Fibroblast of pulmonary artery (primary cell): ENCODE data around the gene MISP.
A peak's percentile ranks its signal among the peaks of the same experiment; 100 is the strongest.

Experiments
- DNase-seq: peaks from one replicate; pipeline ENCODE4 v3.0.0-alpha.2; 2010; ENCODE audit warnings: low read depth
- H3K4me3 ChIP-seq: replicated peaks from 2 replicates; pipeline ENCODE4 v1.5.1; 2011; ENCODE audit warnings: low read depth, mild to moderate bottlenecking, control low read depth, low read length, moderate library complexity
- CTCF ChIP-seq: IDR thresholded peaks from 2 replicates; pipeline ENCODE4 v1.5.1; 2011; ENCODE audit warnings: mild to moderate bottlenecking, control low read depth, low read length, inconsistent platforms; ENCODE audit errors: missing control alignments

MISP gene

GRCh38 chr19:801861-802497 lies 51.1 kb downstream of the MISP start:
- H3K4me3 ChIP-seq, result peak overlapping the region; percentile 92
- TF ChIP-seq CTCF, result no peak
- DNase-seq, result peak; percentile 69

DNA sequence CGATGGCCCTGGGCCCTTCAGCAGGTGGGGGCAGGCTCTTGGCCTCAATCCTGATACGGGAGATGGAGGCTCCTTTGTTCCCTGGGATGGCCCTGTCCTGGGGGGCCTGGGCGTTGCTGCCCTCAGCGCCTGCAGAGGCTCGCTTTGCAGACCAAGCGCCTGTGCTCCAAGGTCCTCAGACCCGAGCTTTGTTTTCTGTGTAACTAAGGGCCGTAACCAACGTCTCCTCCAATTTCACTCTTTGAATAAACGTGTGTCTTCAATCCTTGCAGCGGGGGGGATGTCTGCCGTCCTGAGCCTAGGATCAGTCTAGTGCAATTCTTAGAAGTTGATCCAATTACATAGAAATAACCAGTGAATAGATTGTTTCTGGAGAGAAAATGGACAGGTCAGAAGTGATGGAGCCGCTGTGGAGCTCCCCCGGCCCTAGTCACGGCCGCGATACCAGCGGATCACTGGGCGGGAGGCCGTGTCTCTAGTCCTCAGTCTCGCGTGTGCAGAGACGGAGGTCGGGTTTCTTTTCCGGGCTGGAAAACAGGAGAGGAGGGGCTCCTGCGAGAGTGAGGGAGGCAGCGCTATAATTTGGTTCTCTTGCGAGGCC lies 51.7 kb downstream of the MISP start:
- DNase-seq, result no peak
- no peak for TF ChIP-seq CTCF
- peak overlapping the region; percentile 92 for H3K4me3 ChIP-seq

- H3K4me3 ChIP-seq, result no peak overlapping the region
- DNase-seq, result no peak
- no peak for TF ChIP-seq CTCF
Observed at GRCh38 chr19:803099-803561, 52.2 kb downstream of the MISP start.

DNA sequence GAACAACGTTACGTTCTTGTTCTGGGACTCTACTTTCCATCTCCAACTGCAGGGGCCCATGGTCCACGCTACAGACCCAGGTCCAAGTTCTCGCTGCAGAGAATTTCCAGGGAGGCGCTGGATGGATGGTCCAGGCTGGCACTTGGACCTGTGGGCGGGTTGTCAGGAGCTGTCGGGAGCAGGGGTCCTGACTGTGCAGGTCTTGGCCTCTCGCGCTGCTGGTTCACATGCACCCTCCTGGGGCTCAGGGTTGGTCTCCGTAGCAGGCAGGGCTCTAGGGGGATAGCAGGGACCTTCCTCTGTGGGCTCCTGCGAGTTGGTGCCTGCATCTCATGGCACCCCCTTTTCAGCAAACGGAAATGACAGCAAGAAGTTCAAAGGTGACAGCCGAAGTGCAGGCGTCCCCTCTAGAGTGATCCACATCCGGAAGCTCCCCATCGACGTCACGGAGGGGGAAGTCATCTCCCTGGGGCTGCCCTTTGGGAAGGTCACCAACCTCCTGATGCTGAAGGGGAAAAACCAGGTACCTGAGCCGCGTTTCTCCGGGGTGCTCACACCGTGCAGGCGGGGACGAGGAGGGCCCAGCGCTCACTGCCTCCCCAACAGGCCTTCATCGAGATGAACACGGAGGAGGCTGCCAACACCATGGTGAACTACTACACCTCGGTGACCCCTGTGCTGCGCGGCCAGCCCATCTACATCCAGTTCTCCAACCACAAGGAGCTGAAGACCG lies 52.9 kb downstream of the MISP start:
- no peak overlapping the region for H3K4me3 ChIP-seq
- TF ChIP-seq CTCF, result no peak
- no peak for DNase-seq

DNA sequence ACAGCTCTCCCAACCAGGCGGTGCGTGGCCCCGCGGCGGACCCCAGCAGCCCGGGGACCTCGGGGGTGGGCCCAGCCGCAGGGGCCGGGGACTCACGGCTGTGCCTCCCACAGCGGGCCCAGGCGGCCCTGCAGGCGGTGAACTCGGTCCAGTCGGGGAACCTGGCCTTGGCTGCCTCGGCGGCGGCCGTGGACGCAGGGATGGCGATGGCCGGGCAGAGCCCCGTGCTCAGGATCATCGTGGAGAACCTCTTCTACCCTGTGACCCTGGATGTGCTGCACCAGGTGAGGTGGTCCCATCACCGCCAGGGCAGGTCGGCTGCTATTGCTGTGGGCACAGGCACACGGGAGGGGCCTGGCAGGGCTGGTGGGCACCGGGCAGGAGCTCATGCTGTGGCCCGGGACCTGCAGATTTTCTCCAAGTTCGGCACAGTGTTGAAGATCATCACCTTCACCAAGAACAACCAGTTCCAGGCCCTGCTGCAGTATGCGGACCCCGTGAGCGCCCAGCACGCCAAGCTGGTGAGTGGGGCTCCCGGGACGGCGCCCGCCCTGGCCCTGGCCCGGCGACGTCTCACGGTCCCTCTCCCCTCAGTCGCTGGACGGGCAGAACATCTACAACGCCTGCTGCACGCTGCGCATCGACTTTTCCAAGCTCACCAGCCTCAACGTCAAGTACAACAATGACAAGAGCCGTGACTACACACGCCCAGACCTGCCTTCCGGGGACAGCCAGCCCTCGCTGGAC lies 53.7 kb downstream of the MISP start:
- no peak for DNase-seq

GRCh38 chr19:805166-805551 lies 54.2 kb downstream of the MISP start:
- TF ChIP-seq CTCF, result no peak
- H3K4me3 ChIP-seq, result no peak overlapping the region
- no peak for DNase-seq

More for the DNA sequence above, 53.7 kb downstream of the MISP start:
- H3K4me3 ChIP-seq, result no peak overlapping the region
- no peak for TF ChIP-seq CTCF
